H9 (cell line): ENCODE data around the gene LHX1. TPM values are rescaled to one million over a fixed set of nuclear protein-coding genes. Genes with fewer than 3 reads are reported as not detected.

ENCODE experiments used
- DNase-seq: peaks from one replicate; pipeline ENCODE4 v3.0.0-alpha.2; 2017
- H2AFZ ChIP-seq: one replicate; pipeline ENCODE4 v1.6.1; 2013; ENCODE audit warnings: mild to moderate bottlenecking, low read length, control low read depth, moderate library complexity
- H2AK5ac ChIP-seq: 2 replicates; pipeline ENCODE4 v1.6.1; 2013; ENCODE audit warnings: low read length, control low read depth, mixed read lengths; ENCODE audit not compliant: insufficient read length
- H2BK120ac ChIP-seq: one replicate; pipeline ENCODE4 v1.6.1; 2013; ENCODE audit warnings: low read depth, mild to moderate bottlenecking, low read length, control low read depth, inconsistent platforms; ENCODE audit not compliant: poor library complexity, severe bottlenecking
- H2BK12ac ChIP-seq: 2 replicates; pipeline ENCODE4 v1.6.1; 2013; ENCODE audit warnings: low read length, control low read depth, mixed read lengths, low read depth; ENCODE audit not compliant: insufficient read length
- H2BK15ac ChIP-seq: 2 replicates; pipeline ENCODE4 v1.6.1; 2013; ENCODE audit warnings: low read depth, low read length, control low read depth
- H2BK20ac ChIP-seq: one replicate; pipeline ENCODE4 v1.6.1; 2013; ENCODE audit warnings: low read depth, mild to moderate bottlenecking, low read length, control low read depth, inconsistent platforms; ENCODE audit not compliant: poor library complexity, severe bottlenecking
- H2BK5ac ChIP-seq: 2 replicates; pipeline ENCODE4 v1.6.1; 2013; ENCODE audit warnings: low read length, control low read depth, mixed read lengths; ENCODE audit not compliant: insufficient read length
- H3K14ac ChIP-seq: 2 replicates; pipeline ENCODE4 v1.6.1; 2013; ENCODE audit warnings: low read length, control low read depth; ENCODE audit not compliant: insufficient read depth
- H3K18ac ChIP-seq: 2 replicates; pipeline ENCODE4 v1.6.1; 2013; ENCODE audit warnings: low read depth, mild to moderate bottlenecking, mixed read lengths, low read length, control low read depth; ENCODE audit not compliant: insufficient read length
- H3K23ac ChIP-seq: 2 replicates; pipeline ENCODE4 v1.6.1; 2013; ENCODE audit warnings: low read length, control low read depth, mixed read lengths, low read depth; ENCODE audit not compliant: insufficient read length
- H3K23me2 ChIP-seq: 2 replicates; pipeline ENCODE4 v1.6.1; 2013; ENCODE audit warnings: low read depth, mild to moderate bottlenecking, mixed read lengths, low read length, control low read depth; ENCODE audit not compliant: insufficient read length, poor library complexity, severe bottlenecking
- H3K27ac ChIP-seq: 2 replicates; pipeline ENCODE4 v1.5.1; 2013; ENCODE audit warnings: low read length, control low read depth, mixed read lengths, low read depth; ENCODE audit not compliant: insufficient read length
- H3K27me3 ChIP-seq: 2 replicates; pipeline ENCODE4 v1.6.1; 2013; ENCODE audit warnings: low read length, control low read depth, inconsistent platforms; ENCODE audit not compliant: insufficient read depth
- H3K4ac ChIP-seq: 2 replicates; pipeline ENCODE4 v1.6.1; 2013; ENCODE audit warnings: low read depth, mild to moderate bottlenecking, control low read depth, inconsistent platforms, low read length, moderate library complexity
- H3K4me1 ChIP-seq: 2 replicates; pipeline ENCODE4 v1.6.1; 2013; ENCODE audit warnings: low read length, control low read depth, inconsistent platforms; ENCODE audit not compliant: insufficient read depth
- H3K4me2 ChIP-seq: 2 replicates; pipeline ENCODE4 v1.6.1; 2013; ENCODE audit warnings: low read length, control low read depth, mixed read lengths; ENCODE audit not compliant: insufficient read length, insufficient read depth
- H3K56ac ChIP-seq: 2 replicates; pipeline ENCODE4 v1.6.1; 2013; ENCODE audit warnings: low read depth, mild to moderate bottlenecking, mixed read lengths, low read length, control low read depth; ENCODE audit not compliant: insufficient read length
- H3K79me1 ChIP-seq: 2 replicates; pipeline ENCODE4 v1.6.1; 2013; ENCODE audit warnings: low read depth, mild to moderate bottlenecking, moderate library complexity, low read length, control low read depth, inconsistent platforms; ENCODE audit not compliant: insufficient read depth, poor library complexity, severe bottlenecking
- H3K79me2 ChIP-seq: 2 replicates; pipeline ENCODE4 v1.6.1; 2013; ENCODE audit warnings: low read length, control low read depth, inconsistent platforms; ENCODE audit not compliant: insufficient read depth
- H3K9ac ChIP-seq: 2 replicates; pipeline ENCODE4 v1.6.1; 2013; ENCODE audit warnings: low read length, control low read depth, mixed read lengths; ENCODE audit not compliant: insufficient read length; ENCODE audit errors: extremely low read depth
- H3K9me3 ChIP-seq: one replicate; pipeline ENCODE4 v1.6.1; 2013; ENCODE audit warnings: low read depth, low read length, inconsistent platforms; ENCODE audit not compliant: control insufficient read depth
- H3T11ph ChIP-seq: one replicate; pipeline ENCODE4 v1.6.1; 2013; ENCODE audit warnings: mild to moderate bottlenecking, low read length, control low read depth, inconsistent platforms
- H4K20me1 ChIP-seq: one replicate; pipeline ENCODE4 v1.6.1; 2013; ENCODE audit not compliant: control insufficient read depth, insufficient read length, insufficient read depth
- H4K5ac ChIP-seq: 2 replicates; pipeline ENCODE4 v1.6.1; 2013; ENCODE audit warnings: low read depth, mild to moderate bottlenecking, mixed read lengths, low read length, control low read depth; ENCODE audit not compliant: insufficient read length
- H4K8ac ChIP-seq: replicated peaks from 2 replicates; pipeline ENCODE4 v1.6.1; 2013; ENCODE audit warnings: low read length, control low read depth, mixed read lengths, low read depth; ENCODE audit not compliant: insufficient read length
- H4K91ac ChIP-seq: 2 replicates; pipeline ENCODE4 v1.6.1; 2013; ENCODE audit warnings: low read depth, mild to moderate bottlenecking, moderate library complexity, mixed read lengths, low read length, control low read depth; ENCODE audit not compliant: insufficient read length
- H3K27ac Mint-ChIP-seq, 3 experiments: 2 replicates in 2 of 3; 3 replicates in 1 of 3; pipeline ENCODE4 v1.8.0; 2020 to 2021; ENCODE audit warnings: mixed read lengths in 3 of 3, mild to moderate bottlenecking in 1 of 3, moderate library complexity in 1 of 3
- H3K27me3 Mint-ChIP-seq: 2 replicates; pipeline ENCODE4 v1.8.0; 2021; ENCODE audit warnings: low read depth, mild to moderate bottlenecking, moderate library complexity, mixed read lengths
- H3K36me3 Mint-ChIP-seq, 3 experiments: 2 replicates in 2 of 3; 3 replicates in 1 of 3; pipeline ENCODE4 v1.8.0; 2020 to 2021; ENCODE audit warnings: low read depth in 3 of 3, mixed read lengths in 3 of 3; ENCODE audit not compliant: insufficient read depth in 1 of 3
- H3K4me1 Mint-ChIP-seq, 2 experiments: 2 replicates each; pipeline ENCODE4 v1.8.0; 2020; ENCODE audit warnings: mixed read lengths in 2 of 2
- H3K4me3 Mint-ChIP-seq, 2 experiments: 2 replicates in 1 of 2; 3 replicates in 1 of 2; pipeline ENCODE4 v1.8.0; 2020 to 2021; ENCODE audit warnings: mild to moderate bottlenecking in 2 of 2, mixed read lengths in 2 of 2, moderate library complexity in 1 of 2
- H3K9me3 Mint-ChIP-seq, 2 experiments: 2 replicates in 1 of 2; 3 replicates in 1 of 2; pipeline ENCODE4 v1.8.0; 2020; ENCODE audit warnings: mild to moderate bottlenecking in 2 of 2, mixed read lengths in 2 of 2, moderate library complexity in 1 of 2
- CTCF ChIP-seq: fragments of 200-600 bp; sonication (generic); conservative IDR thresholded peaks from 3 replicates; pipeline ENCODE4 v1.8.0; 2021; ENCODE audit warnings: antibody characterized with exemption, mild to moderate bottlenecking
- WGBS: extraction: QIAGEN DNeasy Blood & Tissue Kit; methylation state at CpG from one replicate; pipeline ENCODE4 v1.1.7; 2013; ENCODE audit warnings: missing lambda C conversion rate, low lambda C conversion rate, mixed read lengths; ENCODE audit not compliant: insufficient read length; ENCODE audit errors: extremely low coverage; 5-methylcytosine and 5-hydroxymethylcytosine counted together
- total RNA-seq: library from RNA; stranded (reverse); gene quantifications from 2 replicates; pipeline ENCODE4 v1.2.1, GENCODE V29; 2021

The LHX1 gene
- total RNA-seq, 1 experiment from 2014 or later: 0.22 TPM

GRCh38 chr17:36907407-36907806, 29.9 kb upstream of the LHX1 start:
- Histone ChIP-seq H4K20me1 (no peaks in the 10 kb centered on the region), H2AK5ac (no peak overlapping the region), H2BK15ac (no peak overlapping the region), H2AFZ (no peak overlapping the region), H2BK120ac (no peak overlapping the region), H3K9me3 (no peaks in the 10 kb centered on the region), H3K4me2 (no peak overlapping the region), H3K27me3 (no peaks in the 10 kb centered on the region), H2BK5ac (no peak overlapping the region), H3K9ac (no peak overlapping the region), H2BK20ac (no peak overlapping the region), H2BK12ac (no peak overlapping the region), H3K23me2 (no peaks in the 10 kb centered on the region), H3K18ac (no peak overlapping the region), H3K56ac (no peak overlapping the region), H3K27ac (no peak overlapping the region), H4K8ac (no peak overlapping the region), H4K5ac (no peak overlapping the region), H3K79me1 (no peaks in the 10 kb centered on the region), H3K14ac (no peak overlapping the region), H3K79me2 (no peaks in the 10 kb centered on the region), H4K91ac (no peak overlapping the region), H3T11ph (no peak overlapping the region), H3K23ac (no peak overlapping the region), H3K4me1 (no peaks in the 10 kb centered on the region; the same call in 1 of the 2 replicates), H3K4ac (no peak overlapping the region)
- WGBS: no CpG with 5 or more reads among the region's 10 CpGs
- H3K4me3 Mint-ChIP-seq: no peak overlapping the region
- H3K36me3 Mint-ChIP-seq: no peaks in the 10 kb centered on the region; a peak in 1 of 7 replicates
- no peak for TF ChIP-seq CTCF
- H3K4me1 Mint-ChIP-seq: no peaks in the 10 kb centered on the region
- peaks cover 10% of the 10 kb centered on the region for H3K27me3 Mint-ChIP-seq
- DNase-seq: no peak
- no peak overlapping the region for H3K27ac Mint-ChIP-seq
- H3K9me3 Mint-ChIP-seq: no peaks in the 10 kb centered on the region
